Hematopoietic multipotent progenitor cell treated with erythropoietin and hydrocortisone succinate and interleukin-3 and kit ligand, for 17 days (in vitro differentiated cells): Measurements from ENCODE around the gene TUBA4B.

Experiments used
- DNase-seq: peaks from one replicate; pipeline ENCODE4 v3.0.0-alpha.2; 2015; ENCODE audit warnings: low spot score

The TUBA4B gene

DNA sequence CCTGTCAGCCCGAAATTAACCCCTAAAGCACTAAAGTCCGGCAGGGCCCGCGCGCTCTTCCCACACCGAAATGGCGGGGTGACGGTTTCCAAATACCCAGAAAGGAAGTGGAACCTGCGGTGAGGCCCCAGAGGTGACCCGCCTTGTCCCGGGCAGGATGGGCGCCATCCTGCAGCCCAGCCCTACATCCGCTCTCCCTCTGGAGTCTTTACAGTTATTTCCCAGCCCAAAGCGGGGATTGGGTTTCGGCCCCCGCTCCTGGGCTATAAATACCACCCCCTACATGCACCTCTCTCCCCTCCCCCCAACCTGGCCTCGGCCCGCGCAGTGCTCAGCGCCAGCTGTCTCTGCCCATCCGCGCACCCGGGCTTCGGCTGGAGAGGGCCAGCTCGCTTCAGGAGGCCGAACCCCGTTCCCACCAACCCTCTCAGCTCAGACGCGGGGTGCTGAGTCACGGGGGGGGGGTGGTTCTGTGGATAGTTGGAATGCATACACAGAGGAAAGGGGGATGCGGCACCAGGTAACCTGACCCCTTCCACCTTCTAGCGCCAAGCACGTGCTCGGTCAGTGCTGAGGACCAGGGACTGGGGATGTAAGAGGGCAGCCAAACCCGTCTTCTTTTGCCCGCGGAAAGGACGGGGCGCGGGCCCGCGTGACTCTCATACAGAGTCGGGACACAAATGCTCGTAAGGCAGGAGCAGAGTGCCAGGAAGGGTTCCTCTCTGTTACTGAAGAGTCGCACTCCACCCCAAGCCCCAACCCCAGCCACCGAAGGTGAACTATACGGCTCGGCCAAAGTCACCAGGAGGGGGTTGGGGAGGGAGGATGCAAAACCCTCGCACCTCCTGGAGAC is at the start of gene TUBA4B:
TUBA4B (plus strand) TSS at position 344 of the 853 bp plus-strand sequence; CDS start at position 509, 165 bp downstream.
- DNase-seq, result peak; percentile 27

DNA sequence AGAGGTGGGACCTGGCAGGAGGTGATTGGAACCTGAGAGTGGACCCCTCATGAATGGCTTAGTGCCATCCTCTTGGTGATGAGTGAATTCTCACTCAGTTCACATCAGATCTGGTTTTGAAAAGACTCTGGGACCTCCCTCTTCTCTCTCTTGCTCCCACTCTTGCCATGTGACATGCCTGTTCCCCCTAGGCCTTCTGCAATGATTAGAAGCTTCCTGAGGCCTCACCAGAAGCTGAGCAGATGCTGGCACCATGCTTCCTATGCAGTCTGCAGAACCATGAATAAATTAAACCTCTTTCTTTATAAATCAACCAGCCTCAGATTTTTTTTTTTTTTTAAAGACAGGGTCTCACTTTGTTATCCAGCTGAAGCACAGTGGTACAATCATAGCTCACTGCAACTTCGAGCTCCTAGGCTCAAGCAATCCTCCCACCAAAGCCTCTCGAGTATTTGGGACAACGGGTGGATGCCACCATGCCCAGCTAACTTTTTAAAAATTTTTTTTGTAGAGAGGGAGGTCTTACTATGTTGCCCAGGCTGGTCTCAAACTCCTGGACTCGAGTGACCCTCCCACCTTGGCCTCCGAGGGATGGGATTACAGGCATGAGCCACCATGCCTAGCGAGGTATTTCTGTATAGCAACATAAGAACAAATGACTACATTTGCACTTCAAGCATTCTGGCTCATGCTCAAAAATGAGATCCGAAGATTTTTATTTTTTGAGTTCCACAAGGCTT is 48.4 kb upstream of the TUBA4B start:
- DNase-seq, result peak; percentile 5

DNA sequence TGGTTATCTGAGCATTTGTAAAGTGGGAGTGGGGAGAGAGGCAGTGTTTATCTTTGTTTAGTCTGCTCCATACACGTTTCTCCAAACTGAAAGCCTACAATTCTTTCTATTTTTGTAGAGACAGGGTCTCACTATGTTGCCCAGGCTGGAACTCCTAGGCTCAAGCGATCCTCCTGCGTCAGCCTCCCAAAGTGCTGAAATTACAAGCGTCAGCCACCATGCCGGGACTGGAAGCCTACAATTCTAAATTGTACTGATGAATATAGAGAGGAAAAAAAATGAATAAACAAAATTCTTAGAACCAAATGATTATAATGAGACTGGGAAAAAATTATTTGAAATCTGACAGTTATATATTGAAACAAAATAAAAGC is 47.9 kb upstream of the TUBA4B start:
- DNase-seq, result peak; percentile 5

DNA sequence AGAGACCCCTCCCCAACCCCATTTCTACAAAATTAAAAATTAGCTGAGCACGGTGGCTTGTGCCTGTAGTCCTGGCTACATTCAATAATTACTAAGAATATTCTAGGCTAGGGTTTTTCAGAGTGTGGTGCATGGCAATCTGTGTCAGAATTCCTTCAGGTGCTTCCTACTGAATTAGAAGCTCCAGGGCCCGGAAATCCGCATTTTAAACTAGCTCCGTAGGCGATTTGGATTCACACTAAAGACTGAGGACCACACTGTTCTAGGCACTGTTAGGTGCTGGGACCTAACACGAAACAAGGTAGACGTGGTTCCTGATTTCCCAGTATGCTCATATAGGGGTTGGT is 47.1 kb upstream of the TUBA4B start:
- DNase-seq, result no peak

DNA sequence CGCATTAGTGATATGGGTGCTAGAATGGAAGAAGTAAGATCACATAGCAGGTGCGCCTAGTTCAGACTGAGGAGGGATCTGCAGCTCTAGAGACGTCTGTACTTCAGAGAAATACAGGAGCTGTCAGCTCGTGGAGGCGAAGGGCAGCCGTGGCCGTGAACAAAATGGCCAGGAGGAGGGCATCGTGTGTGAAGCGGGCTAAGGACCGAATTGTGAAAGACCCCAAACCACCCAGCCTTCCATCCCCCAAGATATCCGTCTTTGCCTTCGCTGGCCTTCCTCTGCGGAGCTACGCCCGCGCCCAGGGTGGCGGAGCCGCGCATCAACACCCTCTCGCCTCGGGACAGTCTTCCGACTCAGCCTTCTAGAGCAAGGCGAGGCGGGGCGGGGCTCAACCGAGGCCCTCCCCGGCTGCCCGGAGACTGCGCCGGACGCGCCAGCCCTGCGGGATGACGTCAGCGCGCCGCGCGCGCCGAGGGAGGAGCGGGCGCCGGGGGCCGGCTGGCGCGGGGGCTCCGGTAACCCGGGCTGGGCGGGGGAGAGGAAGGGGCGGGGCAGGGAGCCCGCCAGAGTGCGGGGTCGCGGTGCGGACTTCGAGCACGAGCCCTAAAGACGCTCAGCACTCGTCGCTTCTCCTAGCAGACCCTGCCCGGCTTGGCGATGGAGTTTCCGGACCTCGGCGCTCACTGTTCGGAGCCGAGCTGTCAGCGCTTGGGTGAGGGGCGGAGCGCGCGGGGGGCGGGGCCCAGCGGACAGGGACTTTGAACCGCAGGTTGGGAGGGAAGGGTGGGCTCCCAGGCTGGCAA is 46.5 kb upstream of the TUBA4B start, which contains the start of gene ZFAND2B:
ZFAND2B (plus strand) TSS at position 455 of the 806 bp plus-strand sequence; CDS start at position 661, 206 bp downstream.
- peak; percentile 96 for DNase-seq

DNA sequence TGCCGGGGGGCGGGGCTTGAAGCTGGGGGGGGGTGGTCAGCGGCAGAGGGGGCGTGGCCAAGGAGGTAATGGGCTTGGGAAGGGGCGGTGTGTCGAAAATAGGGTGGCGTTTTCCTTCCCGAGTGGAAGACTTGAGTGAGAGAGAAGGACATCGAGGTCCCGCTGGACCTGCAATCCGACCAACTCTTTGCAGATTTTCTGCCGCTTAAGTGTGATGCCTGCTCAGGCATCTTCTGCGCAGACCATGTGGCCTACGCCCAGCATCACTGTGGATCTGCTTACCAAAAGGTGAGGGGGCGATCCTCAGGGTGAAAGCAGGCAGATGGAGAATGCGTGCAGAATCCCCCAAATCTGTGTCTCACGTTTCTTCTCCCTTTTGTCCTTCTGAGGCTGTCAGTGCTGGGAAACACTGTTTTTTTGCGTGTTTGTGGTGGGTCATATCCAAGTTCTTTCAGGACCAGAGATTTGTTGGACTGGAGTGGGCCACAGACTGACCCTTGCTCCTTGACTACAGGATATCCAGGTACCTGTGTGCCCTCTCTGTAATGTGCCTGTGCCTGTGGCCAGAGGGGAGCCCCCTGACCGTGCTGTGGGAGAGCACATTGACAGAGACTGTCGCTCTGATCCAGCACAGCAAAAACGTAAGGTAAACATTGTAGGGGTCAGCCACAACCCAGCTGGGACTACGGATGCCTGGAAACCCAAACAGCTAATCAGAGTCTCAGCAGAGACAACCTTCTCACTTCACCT is 45.7 kb upstream of the TUBA4B start:
- no peak for DNase-seq

DNA sequence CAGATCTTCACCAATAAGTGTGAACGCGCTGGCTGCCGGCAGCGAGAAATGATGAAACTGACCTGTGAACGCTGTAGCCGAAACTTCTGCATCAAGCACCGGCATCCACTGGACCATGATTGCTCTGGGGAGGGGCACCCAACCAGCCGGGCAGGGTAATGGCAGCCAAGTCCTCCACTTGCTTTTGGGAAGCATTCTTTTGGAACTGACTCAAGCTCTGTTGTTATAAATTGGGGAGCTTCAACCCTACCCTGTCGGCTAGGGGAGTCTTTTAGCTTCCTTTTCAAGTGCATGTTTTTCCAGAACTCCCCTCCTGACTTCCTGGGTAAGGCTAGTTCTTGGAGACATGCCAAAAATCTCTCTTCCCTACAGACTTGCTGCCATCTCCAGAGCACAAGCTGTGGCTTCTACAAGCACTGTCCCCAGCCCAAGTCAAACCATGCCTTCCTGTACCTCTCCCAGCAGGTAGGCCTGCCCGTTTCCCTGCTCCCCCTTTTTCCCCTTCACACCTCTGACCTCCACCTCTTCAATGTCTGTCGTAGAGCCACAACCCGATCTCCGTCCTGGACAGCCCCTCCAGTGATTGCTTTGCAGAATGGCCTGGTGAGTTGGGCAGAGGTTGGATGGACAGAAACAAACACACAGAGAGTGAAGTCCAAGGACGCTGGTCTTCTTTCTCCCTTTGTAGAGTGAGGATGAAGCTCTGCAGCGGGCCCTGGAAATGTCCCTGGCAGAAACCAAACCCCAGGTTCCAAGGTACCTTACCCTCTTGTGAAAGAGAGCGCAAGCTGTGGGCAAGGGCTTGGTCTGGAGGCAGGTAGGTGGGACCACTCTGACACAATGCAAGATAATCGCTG is 44.9 kb upstream of the TUBA4B start:
- DNase-seq, result peak; percentile 46

DNA sequence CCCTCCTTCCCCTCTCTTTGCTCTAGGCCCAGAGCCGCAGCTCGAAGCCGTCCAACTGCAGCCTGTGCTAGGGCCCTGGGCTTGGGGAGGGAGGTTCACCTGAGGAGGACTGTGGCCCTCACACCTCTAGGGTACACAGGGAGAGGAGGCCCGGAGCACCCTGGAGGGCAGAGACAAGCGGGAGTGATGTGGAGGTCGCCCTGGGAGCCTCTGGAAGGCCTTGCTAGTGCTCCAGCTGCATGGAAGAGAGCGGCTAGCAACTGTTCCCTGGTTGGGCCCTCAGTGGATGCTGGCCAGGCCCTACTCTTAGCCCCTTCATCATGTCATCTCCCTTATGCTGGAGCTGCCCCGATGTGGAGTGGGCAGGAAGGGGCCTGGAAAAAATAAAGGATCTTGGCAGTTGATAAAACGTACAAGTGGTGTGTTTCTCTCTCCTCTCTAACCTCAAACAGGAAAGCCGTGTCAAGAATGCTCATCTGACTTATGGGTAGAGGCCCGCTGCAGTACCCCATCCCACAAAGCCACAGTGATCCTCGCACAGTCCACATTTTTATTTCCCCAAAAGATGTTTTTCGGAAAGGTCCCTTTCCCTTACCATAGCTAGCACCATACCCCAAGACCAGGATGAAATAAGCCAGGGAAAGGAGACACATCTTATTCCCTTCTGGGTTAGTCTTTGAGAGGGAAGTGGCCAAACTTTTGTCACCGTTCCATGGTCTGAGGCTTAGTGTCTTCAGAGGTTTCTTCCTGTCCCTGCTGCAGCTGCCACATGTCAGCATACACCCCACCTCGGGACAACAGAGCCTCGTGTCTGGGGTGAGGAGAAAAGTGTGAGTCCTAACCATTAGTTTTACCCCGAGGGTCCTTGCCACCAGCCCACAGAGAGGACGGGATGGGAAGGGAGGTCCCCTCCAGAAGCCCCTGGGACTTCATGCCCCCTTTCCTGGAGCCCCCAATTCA is 43.5 kb upstream of the TUBA4B start:
- DNase-seq, result peak; percentile 9

DNA sequence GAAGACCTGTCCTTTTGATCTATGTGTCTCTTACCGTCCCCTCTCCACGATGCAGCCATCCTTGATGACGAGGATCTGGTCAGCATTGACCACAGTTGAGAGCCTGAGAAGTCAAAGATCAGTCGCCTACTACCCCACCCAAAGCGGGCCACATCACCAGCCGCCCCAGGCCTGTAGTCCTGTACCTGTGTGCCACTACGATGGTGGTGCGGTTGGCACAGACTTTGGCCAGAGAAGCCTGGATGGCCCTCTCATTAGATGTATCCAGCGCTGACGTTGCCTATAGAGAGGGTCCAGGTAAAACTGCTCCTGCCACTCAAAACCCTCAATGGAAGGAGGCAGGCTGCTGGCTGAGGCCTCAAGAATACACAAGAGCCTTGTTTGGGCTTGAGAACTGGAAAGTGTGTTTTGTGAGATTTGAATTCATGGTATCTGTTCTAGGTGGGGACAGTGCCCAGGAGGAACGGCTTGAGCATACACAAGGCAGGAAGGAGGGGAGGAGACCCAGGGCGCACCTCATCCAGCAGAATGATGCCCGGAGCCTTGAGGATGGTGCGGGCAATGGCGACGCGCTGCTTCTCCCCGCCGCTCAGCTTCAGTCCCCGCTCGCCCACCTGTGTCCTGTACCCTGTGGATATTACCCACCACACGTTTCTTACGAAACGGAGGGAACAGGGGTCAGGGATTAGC is 42.7 kb upstream of the TUBA4B start:
- peak; percentile 5 for DNase-seq

DNA sequence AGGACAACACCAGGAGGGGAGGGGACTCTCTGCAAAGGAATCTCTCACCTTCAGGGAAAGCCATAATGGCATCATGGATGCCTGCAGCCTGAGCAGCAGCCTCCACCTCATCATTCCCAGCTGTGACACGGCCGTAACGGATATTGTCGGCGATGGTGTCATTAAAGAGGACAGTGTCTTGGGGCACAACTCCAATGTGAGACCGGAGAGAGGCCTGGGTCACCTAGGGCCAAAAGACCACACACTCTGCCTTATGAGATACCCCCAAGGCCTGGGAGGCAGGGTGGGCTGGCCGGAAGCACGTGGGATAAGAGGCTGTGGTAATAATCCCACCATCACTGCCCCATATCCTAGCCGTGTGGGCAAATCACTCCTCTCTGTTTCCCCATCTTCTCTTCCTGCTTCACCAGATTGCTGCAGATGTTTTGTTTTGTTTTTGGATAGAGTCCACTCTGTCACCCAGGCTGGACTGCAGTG is 42.1 kb upstream of the TUBA4B start:
- peak; percentile 7 for DNase-seq

DNA sequence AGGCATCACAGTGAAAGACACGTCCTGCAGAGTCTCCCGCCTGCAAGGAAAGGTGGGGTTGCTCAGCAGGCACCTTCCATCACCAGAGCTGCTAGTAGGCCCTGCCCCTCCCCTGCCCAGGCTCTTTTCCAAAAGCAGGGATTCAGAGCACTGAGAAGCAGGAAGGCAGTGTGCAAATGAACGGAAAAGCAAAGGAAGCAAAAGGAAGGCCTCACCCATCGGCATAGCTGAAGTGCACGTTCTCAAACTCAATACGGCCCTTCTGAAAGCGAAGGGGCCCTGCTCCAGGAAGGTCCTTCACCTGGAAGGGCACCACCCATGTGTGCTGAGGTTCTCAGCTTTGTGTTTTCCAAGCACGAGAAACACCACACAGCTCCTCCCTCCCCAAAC is 40.0 kb upstream of the TUBA4B start:
- no peak for DNase-seq

DNA sequence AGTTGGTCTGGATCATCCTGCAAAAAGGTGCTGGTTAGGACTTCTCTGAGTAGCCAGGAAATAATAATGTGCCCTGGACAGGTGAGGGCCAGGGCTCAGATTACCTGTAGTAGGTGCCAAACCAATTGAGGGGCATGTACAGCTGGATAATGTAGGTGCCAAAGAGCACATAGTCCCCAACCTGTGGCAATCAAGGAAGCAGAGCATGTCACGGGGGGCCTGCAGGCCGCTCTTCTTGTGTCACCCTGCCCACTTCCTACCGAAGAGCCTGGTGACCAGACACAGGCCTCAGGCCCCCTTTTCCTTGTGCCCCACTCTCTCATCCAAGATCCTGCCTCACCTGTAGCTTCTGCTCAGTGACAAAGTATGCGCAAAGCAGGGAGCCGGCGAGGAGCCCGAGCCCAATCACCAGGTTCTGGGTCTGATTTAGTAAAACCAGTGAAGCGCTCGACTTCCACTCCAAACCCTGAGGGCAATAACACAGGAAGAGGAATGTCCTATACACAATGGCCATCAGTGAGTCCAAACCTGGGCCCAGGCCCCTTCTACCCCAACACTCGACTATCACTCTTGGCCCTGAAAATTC is 39.5 kb upstream of the TUBA4B start:
- no peak for DNase-seq

DNA sequence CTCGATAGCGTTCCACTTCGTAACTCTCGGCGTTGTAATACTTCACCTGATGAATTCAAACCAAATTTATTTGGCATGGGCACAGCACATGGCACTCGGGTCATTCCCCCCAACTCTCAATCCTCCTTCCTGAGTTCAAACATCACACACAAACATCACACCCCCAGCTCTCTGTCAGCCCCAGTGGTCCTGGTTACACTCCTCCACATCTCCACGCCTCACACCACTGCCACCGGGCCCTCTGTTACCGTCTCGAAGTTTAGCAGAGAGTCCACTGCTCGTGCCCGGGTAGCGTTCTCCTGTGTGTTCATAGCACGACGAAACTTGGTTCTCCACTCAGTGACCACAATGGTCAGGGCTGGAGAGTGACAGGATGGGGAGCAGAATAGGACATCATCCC is 38.9 kb upstream of the TUBA4B start:
- DNase-seq, result no peak

DNA sequence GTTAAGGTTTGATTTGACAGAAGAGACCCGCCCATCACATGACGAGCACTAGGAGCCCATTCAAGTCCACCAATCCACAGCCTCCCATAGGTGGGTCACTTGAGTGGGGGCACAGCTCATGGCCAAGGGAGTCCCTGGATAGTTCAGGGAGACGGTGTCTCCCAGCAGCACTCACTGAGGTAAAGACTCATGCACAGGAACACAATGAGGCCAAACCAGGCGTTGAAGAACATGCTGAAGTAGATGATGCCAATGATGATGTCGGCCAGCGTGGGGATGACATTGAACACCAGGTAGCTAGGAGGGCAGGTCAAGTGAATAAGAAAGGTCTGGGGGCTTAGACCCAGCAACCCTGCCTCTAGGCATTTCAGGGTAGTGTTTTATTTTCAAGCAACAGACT is 38.3 kb upstream of the TUBA4B start:
- no peak for DNase-seq

DNA sequence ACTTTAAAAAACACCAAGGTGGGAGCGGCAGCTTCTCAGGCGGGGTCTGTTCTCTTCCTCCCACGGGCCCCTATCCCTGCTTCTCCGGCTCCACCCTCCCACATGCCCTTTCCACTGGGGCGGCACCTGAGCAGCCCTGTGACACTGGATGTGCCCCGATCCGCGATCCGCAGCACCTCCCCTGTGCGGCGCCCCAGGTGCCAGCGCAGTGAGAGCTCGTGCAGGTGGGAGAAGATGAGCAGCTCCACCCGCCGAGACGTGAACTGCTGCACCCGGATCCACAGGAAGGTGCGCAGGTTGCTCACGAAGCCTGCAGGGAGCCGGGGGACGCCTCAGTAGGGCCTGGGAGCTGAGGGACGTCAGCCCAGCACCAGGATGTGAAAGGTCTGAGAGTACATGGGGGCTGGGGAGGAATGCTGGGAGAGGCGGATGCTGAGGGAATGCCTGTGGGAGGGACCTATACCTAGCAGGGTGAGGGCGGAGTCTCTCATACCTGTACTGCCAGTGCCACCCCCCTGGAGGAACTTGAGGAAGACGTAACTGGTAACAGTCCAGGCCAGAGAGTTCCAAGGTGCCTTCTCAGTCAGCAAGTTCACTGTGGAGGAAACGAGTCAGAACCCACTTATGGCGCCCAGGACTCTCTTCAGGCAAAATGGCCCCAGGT is 37.0 kb upstream of the TUBA4B start:
- peak; percentile 52 for DNase-seq

DNA sequence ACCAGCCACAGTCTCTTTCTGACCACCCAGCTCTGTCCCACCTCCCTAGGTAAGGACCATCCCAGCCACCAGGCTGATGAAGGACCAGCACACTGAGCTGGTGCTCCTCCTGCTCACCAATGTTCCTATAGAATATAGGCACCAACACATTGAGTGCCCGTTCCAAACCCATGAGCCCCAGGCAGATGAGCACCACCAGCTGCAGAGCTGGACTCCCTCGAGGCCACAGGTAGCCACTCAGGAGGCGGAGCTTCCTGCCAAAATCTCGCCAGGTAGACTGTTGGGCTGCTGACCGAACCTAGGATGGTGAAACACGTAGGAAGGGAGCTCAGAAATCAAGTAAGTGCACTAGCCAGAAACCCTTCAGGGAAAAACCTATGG is 36.5 kb upstream of the TUBA4B start:
- peak; percentile 57 for DNase-seq

DNA sequence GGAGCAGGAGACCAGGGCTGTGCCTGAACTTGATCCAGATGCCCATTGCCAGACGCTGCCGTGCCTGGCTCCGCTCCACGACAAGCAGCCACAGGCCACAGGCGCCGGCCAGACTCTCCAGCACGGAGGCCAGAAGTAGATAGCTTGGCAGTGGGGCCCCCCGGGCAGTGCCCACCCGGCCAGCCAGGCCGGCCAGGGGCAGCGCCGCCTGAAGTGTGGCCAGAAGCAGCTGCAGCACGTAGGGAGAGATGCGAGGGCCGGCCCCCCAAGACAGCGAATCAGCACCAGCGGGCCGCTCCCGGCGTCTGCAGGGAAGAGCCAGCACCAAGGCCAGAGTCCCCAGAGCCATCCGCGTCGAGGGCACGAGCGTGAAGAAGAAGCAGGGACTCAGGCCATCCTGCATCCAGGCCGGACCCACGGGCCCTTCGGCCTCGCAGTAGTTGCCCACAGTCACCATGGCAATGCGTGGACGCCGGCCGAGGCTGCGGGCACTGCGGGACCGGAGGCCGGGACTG is 34.8 kb upstream of the TUBA4B start:
- no peak for DNase-seq
